ENCODE measurements around the gene EXOC4.

Gene EXOC4

GRCh38 chr7:133741703-133742102, 488.8 kb downstream of the EXOC4 start:
- DNase-seq (ENCODE audit: low read depth), result no peak
- no peak overlapping the region for H3K4me3 ChIP-seq (ENCODE audit: low read length)
- no peaks in the 10 kb centered on the region for H3K27me3 ChIP-seq (replicated peaks; ENCODE audit: control insufficient read depth, insufficient read depth, low read length)
- no peaks in the 10 kb centered on the region for H3K36me3 ChIP-seq (ENCODE audit: control insufficient read depth, insufficient read depth, low read length, severe bottlenecking)
- peaks cover 3% of the 10 kb centered on the region for H3K4me1 ChIP-seq (ENCODE audit: control insufficient read depth, insufficient read depth, low read length)
- no peak overlapping the region for H3K9ac ChIP-seq (ENCODE audit: low read length)
- H3K9me3 ChIP-seq (ENCODE audit: control insufficient read depth, low read length), result no peaks in the 10 kb centered on the region

GRCh38 chr7:133742709-133743538, 490.0 kb downstream of the EXOC4 start:
- no peak overlapping the region for H3K4me3 ChIP-seq (ENCODE audit: low read length)
- peaks cover 3% of the 10 kb centered on the region for H3K4me1 ChIP-seq (ENCODE audit: control insufficient read depth, insufficient read depth, low read length)
- DNase-seq (ENCODE audit: low read depth), result peak; percentile 64
- no peaks in the 10 kb centered on the region for H3K9me3 ChIP-seq (ENCODE audit: control insufficient read depth, low read length)
- no peak overlapping the region for H3K9ac ChIP-seq (ENCODE audit: low read length)
- H3K27me3 ChIP-seq (replicated peaks; ENCODE audit: control insufficient read depth, insufficient read depth, low read length), result no peaks in the 10 kb centered on the region
- H3K36me3 ChIP-seq (ENCODE audit: control insufficient read depth, insufficient read depth, low read length, severe bottlenecking), result no peaks in the 10 kb centered on the region

GRCh38 chr7:133744451-133744850, 491.6 kb downstream of the EXOC4 start:
- Histone ChIP-seq H3K36me3 (ENCODE audit: control insufficient read depth, insufficient read depth, low read length, severe bottlenecking) (no peaks in the 10 kb centered on the region), H3K27me3 (replicated peaks; ENCODE audit: control insufficient read depth, insufficient read depth, low read length) (no peaks in the 10 kb centered on the region), H3K4me3 (ENCODE audit: low read length) (no peak overlapping the region), H3K4me1 (ENCODE audit: control insufficient read depth, insufficient read depth, low read length) (peaks cover 3% of the 10 kb centered on the region), H3K9ac (ENCODE audit: low read length) (no peak overlapping the region), H3K9me3 (ENCODE audit: control insufficient read depth, low read length) (no peaks in the 10 kb centered on the region)
- no peak for DNase-seq (ENCODE audit: low read depth)

- H3K9me3 ChIP-seq (ENCODE audit: control insufficient read depth, low read length), result no peaks in the 10 kb centered on the region
- no peak for DNase-seq (ENCODE audit: low read depth)
- H3K4me3 ChIP-seq (ENCODE audit: low read length), result no peak overlapping the region
- H3K36me3 ChIP-seq (ENCODE audit: control insufficient read depth, insufficient read depth, low read length, severe bottlenecking), result no peaks in the 10 kb centered on the region
- H3K27me3 ChIP-seq (replicated peaks; ENCODE audit: control insufficient read depth, insufficient read depth, low read length), result no peaks in the 10 kb centered on the region
- no peak overlapping the region for H3K9ac ChIP-seq (ENCODE audit: low read length)
- H3K4me1 ChIP-seq (ENCODE audit: control insufficient read depth, insufficient read depth, low read length), result peaks cover 3% of the 10 kb centered on the region
Observed at GRCh38 chr7:133746305-133746704, 493.4 kb downstream of the EXOC4 start.

- no peak for DNase-seq (ENCODE audit: low read depth)
- H3K4me1 ChIP-seq (ENCODE audit: control insufficient read depth, insufficient read depth, low read length), result peaks cover 3% of the 10 kb centered on the region
Observed at GRCh38 chr7:133746847-133747246, 494.0 kb downstream of the EXOC4 start.

GRCh38 chr7:133748443-133749407, 495.8 kb downstream of the EXOC4 start:
- Histone ChIP-seq H3K4me1 (ENCODE audit: control insufficient read depth, insufficient read depth, low read length) (no peaks in the 10 kb centered on the region), H3K9ac (ENCODE audit: low read length) (no peak overlapping the region), H3K36me3 (ENCODE audit: control insufficient read depth, insufficient read depth, low read length, severe bottlenecking) (no peaks in the 10 kb centered on the region), H3K9me3 (ENCODE audit: control insufficient read depth, low read length) (no peaks in the 10 kb centered on the region), H3K4me3 (ENCODE audit: low read length) (no peak overlapping the region), H3K27me3 (replicated peaks; ENCODE audit: control insufficient read depth, insufficient read depth, low read length) (no peaks in the 10 kb centered on the region)
- no peak for DNase-seq (ENCODE audit: low read depth)

More at GRCh38 chr7:133746847-133747246, 494.0 kb downstream of the EXOC4 start:
- Histone ChIP-seq H3K27me3 (replicated peaks; ENCODE audit: control insufficient read depth, insufficient read depth, low read length) (no peaks in the 10 kb centered on the region), H3K36me3 (ENCODE audit: control insufficient read depth, insufficient read depth, low read length, severe bottlenecking) (no peaks in the 10 kb centered on the region), H3K9ac (ENCODE audit: low read length) (no peak overlapping the region), H3K9me3 (ENCODE audit: control insufficient read depth, low read length) (no peaks in the 10 kb centered on the region), H3K4me3 (ENCODE audit: low read length) (no peak overlapping the region)

- no peaks in the 10 kb centered on the region for H3K36me3 ChIP-seq (ENCODE audit: control insufficient read depth, insufficient read depth, low read length, severe bottlenecking)
- H3K4me1 ChIP-seq (ENCODE audit: control insufficient read depth, insufficient read depth, low read length), result no peaks in the 10 kb centered on the region
- no peak overlapping the region for H3K9ac ChIP-seq (ENCODE audit: low read length)
- no peaks in the 10 kb centered on the region for H3K9me3 ChIP-seq (ENCODE audit: control insufficient read depth, low read length)
- DNase-seq (ENCODE audit: low read depth), result no peak
- no peaks in the 10 kb centered on the region for H3K27me3 ChIP-seq (replicated peaks; ENCODE audit: control insufficient read depth, insufficient read depth, low read length)
- H3K4me3 ChIP-seq (ENCODE audit: low read length), result no peak overlapping the region
Observed at GRCh38 chr7:133750287-133750686, 497.4 kb downstream of the EXOC4 start.

- Histone ChIP-seq H3K9me3 (ENCODE audit: control insufficient read depth, low read length) (no peaks in the 10 kb centered on the region), H3K36me3 (ENCODE audit: control insufficient read depth, insufficient read depth, low read length, severe bottlenecking) (no peaks in the 10 kb centered on the region), H3K4me1 (ENCODE audit: control insufficient read depth, insufficient read depth, low read length) (no peaks in the 10 kb centered on the region), H3K4me3 (ENCODE audit: low read length) (no peak overlapping the region), H3K27me3 (replicated peaks; ENCODE audit: control insufficient read depth, insufficient read depth, low read length) (no peaks in the 10 kb centered on the region), H3K9ac (ENCODE audit: low read length) (no peak overlapping the region)
- DNase-seq (ENCODE audit: low read depth), result no peak
Observed at GRCh38 chr7:133751079-133751478, 498.2 kb downstream of the EXOC4 start.

GRCh38 chr7:133753513-133753912, 500.6 kb downstream of the EXOC4 start:
- Histone ChIP-seq H3K36me3 (ENCODE audit: control insufficient read depth, insufficient read depth, low read length, severe bottlenecking) (no peaks in the 10 kb centered on the region), H3K27me3 (replicated peaks; ENCODE audit: control insufficient read depth, insufficient read depth, low read length) (no peaks in the 10 kb centered on the region), H3K4me3 (ENCODE audit: low read length) (no peak overlapping the region), H3K9me3 (ENCODE audit: control insufficient read depth, low read length) (no peaks in the 10 kb centered on the region), H3K4me1 (ENCODE audit: control insufficient read depth, insufficient read depth, low read length) (no peaks in the 10 kb centered on the region), H3K9ac (ENCODE audit: low read length) (no peak overlapping the region)
- DNase-seq (ENCODE audit: low read depth), result no peak

- H3K9ac ChIP-seq (ENCODE audit: low read length), result no peak overlapping the region
- H3K27me3 ChIP-seq (replicated peaks; ENCODE audit: control insufficient read depth, insufficient read depth, low read length), result no peaks in the 10 kb centered on the region
- H3K36me3 ChIP-seq (ENCODE audit: control insufficient read depth, insufficient read depth, low read length, severe bottlenecking), result no peaks in the 10 kb centered on the region
- no peaks in the 10 kb centered on the region for H3K9me3 ChIP-seq (ENCODE audit: control insufficient read depth, low read length)
- no peak overlapping the region for H3K4me3 ChIP-seq (ENCODE audit: low read length)
- no peaks in the 10 kb centered on the region for H3K4me1 ChIP-seq (ENCODE audit: control insufficient read depth, insufficient read depth, low read length)
- DNase-seq (ENCODE audit: low read depth), result no peak
Observed at GRCh38 chr7:133754708-133755107, 501.8 kb downstream of the EXOC4 start.

- no peaks in the 10 kb centered on the region for H3K9me3 ChIP-seq (ENCODE audit: control insufficient read depth, low read length)
- no peaks in the 10 kb centered on the region for H3K4me1 ChIP-seq (ENCODE audit: control insufficient read depth, insufficient read depth, low read length)
- no peak overlapping the region for H3K9ac ChIP-seq (ENCODE audit: low read length)
- no peaks in the 10 kb centered on the region for H3K36me3 ChIP-seq (ENCODE audit: control insufficient read depth, insufficient read depth, low read length, severe bottlenecking)
- no peak for DNase-seq (ENCODE audit: low read depth)
- no peaks in the 10 kb centered on the region for H3K27me3 ChIP-seq (replicated peaks; ENCODE audit: control insufficient read depth, insufficient read depth, low read length)
- no peak overlapping the region for H3K4me3 ChIP-seq (ENCODE audit: low read length)
Observed at GRCh38 chr7:133755901-133756300, 503.0 kb downstream of the EXOC4 start.

Data from adipocyte (in vitro differentiated cells).